Stimulated activated naive CD4-positive, alpha-beta T cell (primary cell): ENCODE data around the gene SETD1A.
"Not testable (repeated sequence)": the region's sequence is repeated elsewhere in the genome, so short reads cannot be mapped to it uniquely, and the experiment has no call there.

Source experiments
- DNase-seq, 6 experiments: peaks; one replicate each; lab custom pipeline; 2025; lab: John Stamatoyannopoulos, UW

The SETD1A gene

GRCh38 chr16:30998852-30999761 is 41.6 kb downstream of the SETD1A start:
- no peak for DNase-seq

- no peak for DNase-seq
Observed at GRCh38 chr16:31000671-31001382, 43.3 kb downstream of the SETD1A start.

GRCh38 chr16:31001507-31002249 is 44.1 kb downstream of the SETD1A start:
- DNase-seq = no peak

GRCh38 chr16:31002250-31002700 is 44.7 kb downstream of the SETD1A start:
- no peak for DNase-seq

- DNase-seq = no peak
Observed at GRCh38 chr16:31002862-31003341, 45.3 kb downstream of the SETD1A start.

- DNase-seq = no peak
Observed at GRCh38 chr16:31003744-31004143, 46.2 kb downstream of the SETD1A start.

- no peak for DNase-seq
Observed at GRCh38 chr16:31004658-31005057, 47.1 kb downstream of the SETD1A start.

GRCh38 chr16:31005350-31006085 is 48.0 kb downstream of the SETD1A start:
- DNase-seq = no peak

GRCh38 chr16:31006086-31006385 is 48.5 kb downstream of the SETD1A start:
- no peak for DNase-seq

- DNase-seq = no peak
Observed at GRCh38 chr16:31006589-31006988, 49.0 kb downstream of the SETD1A start.

GRCh38 chr16:31007684-31008083 is 50.1 kb downstream of the SETD1A start:
- DNase-seq = no peak

GRCh38 chr16:31008149-31008548 is 50.6 kb downstream of the SETD1A start:
- no peak for DNase-seq

- DNase-seq = no peak
Observed at GRCh38 chr16:31008551-31008950, 51.0 kb downstream of the SETD1A start.

- no peak for DNase-seq
Observed at GRCh38 chr16:31009120-31009519, 51.6 kb downstream of the SETD1A start.

GRCh38 chr16:31009894-31010584 is 52.5 kb downstream of the SETD1A start:
- DNase-seq = peak in 1 of 6 experiments; percentile 16

GRCh38 chr16:31010585-31011325 is 53.2 kb downstream of the SETD1A start, which contains the start of gene STX1B:
STX1B (minus strand) TSS chr16:31010638; CDS start chr16:31010396, 242 bp downstream.
- peak; percentile 26 to 67 (median 62) for DNase-seq

- DNase-seq = not testable (repeated sequence)
Observed at GRCh38 chr16:31011815-31012214, 54.3 kb downstream of the SETD1A start.

GRCh38 chr16:31013292-31013691 is 55.7 kb downstream of the SETD1A start:
- not testable (repeated sequence) for DNase-seq

- DNase-seq = no peak
Observed at GRCh38 chr16:31016018-31016417, 58.5 kb downstream of the SETD1A start.

- DNase-seq = not testable (repeated sequence)
Observed at GRCh38 chr16:31017756-31018155, 60.2 kb downstream of the SETD1A start.
